ENCODE results near the gene GADL1.

Gene GADL1

GRCh38 chr3:30873671-30874070, 20.8 kb downstream of the GADL1 start:
- DNase-seq, result no peak

- no peak for DNase-seq
Observed at GRCh38 chr3:30872879-30873278, 21.6 kb downstream of the GADL1 start.

- DNase-seq, result no peak
Observed at GRCh38 chr3:30871720-30872119, 22.7 kb downstream of the GADL1 start.

GRCh38 chr3:30864836-30865235, 29.6 kb downstream of the GADL1 start:
- no peak for DNase-seq

- no peak for DNase-seq
Observed at GRCh38 chr3:30864132-30864531, 30.3 kb downstream of the GADL1 start.

GRCh38 chr3:30862004-30862403, 32.5 kb downstream of the GADL1 start:
- DNase-seq, result no peak

GRCh38 chr3:30858894-30859389, 35.5 kb downstream of the GADL1 start:
- no peak for DNase-seq

- DNase-seq, result no peak
Observed at GRCh38 chr3:30855400-30856292, 38.8 kb downstream of the GADL1 start.

GRCh38 chr3:30852833-30853232, 41.6 kb downstream of the GADL1 start:
- DNase-seq, result no peak

GRCh38 chr3:30848087-30848779, 46.2 kb downstream of the GADL1 start:
- no peak for DNase-seq

- no peak for DNase-seq
Observed at GRCh38 chr3:30847592-30847991, 46.9 kb downstream of the GADL1 start.

- no peak for DNase-seq
Observed at GRCh38 chr3:30845606-30846005, 48.9 kb downstream of the GADL1 start.

GRCh38 chr3:30843877-30844276, 50.6 kb downstream of the GADL1 start:
- no peak for DNase-seq

- DNase-seq, result no peak
Observed at GRCh38 chr3:30836141-30836540, 58.3 kb downstream of the GADL1 start.

- no peak for DNase-seq
Observed at GRCh38 chr3:30835667-30836066, 58.8 kb downstream of the GADL1 start.

GRCh38 chr3:30832961-30833575, 61.4 kb downstream of the GADL1 start:
- DNase-seq, result no peak

GRCh38 chr3:30827080-30827479, 67.4 kb downstream of the GADL1 start:
- no peak for DNase-seq

- no peak for DNase-seq
Observed at GRCh38 chr3:30826531-30826942, 67.9 kb downstream of the GADL1 start.

GRCh38 chr3:30819067-30819798, 75.2 kb downstream of the GADL1 start:
- DNase-seq, result no peak

GRCh38 chr3:30813734-30814133, 80.7 kb downstream of the GADL1 start:
- no peak for DNase-seq

- DNase-seq, result no peak
Observed at GRCh38 chr3:30811151-30811795, 83.2 kb downstream of the GADL1 start.

GRCh38 chr3:30810625-30811024, 83.8 kb downstream of the GADL1 start:
- no peak for DNase-seq
